H1 (cell line): ENCODE data around the gene NRXN3. TPM values are rescaled to one million over a fixed set of nuclear protein-coding genes. Genes with fewer than 3 reads are reported as not detected.

Experiments used
- CTCF ChIA-PET: fragments of 300-600 bp; sonication (Branson Sonifier 250); formaldehyde crosslinking; loops from one replicate; lab custom pipeline; 2021; ENCODE audit not compliant: partially characterized antibody; lab: Charles Lee
- POLR2A ChIA-PET: fragments of 300-600 bp; sonication (Branson Sonifier 250); formaldehyde crosslinking; loops from one replicate; lab custom pipeline; 2021; ENCODE audit warnings: inconsistent platforms; ENCODE audit not compliant: partially characterized antibody; lab: Charles Lee
- DNase-seq, 2 experiments: peaks; one replicate each; pipeline versions ENCODE4 v3.0.0 to v3.0.0-alpha.2; 2010 to 2022; ENCODE audit warnings: low spot score in 2 of 2, low read depth in 1 of 2, mixed read lengths in 1 of 2
- FAIRE-seq: peaks from 2 replicates; lab custom pipeline; 2011; peaks lifted over from hg19 to GRCh38; lab: Jason Lieb, UNC
- H2AFZ ChIP-seq: 2 replicates; pipeline ENCODE4 v1.8.1; 2012; ENCODE audit warnings: low read length, inconsistent platforms
- H2AK5ac ChIP-seq: 2 replicates; pipeline ENCODE4 v1.6.1; 2013; ENCODE audit warnings: low read depth, low read length
- H2BK120ac ChIP-seq: replicated peaks from 2 replicates; pipeline ENCODE3; 2013; ENCODE audit warnings: low read depth, low read length, inconsistent platforms
- H2BK12ac ChIP-seq: 2 replicates; pipeline ENCODE4 v1.6.1; 2013; ENCODE audit warnings: low read depth, low read length
- H2BK15ac ChIP-seq: 2 replicates; pipeline ENCODE4 v1.6.1; 2013; ENCODE audit warnings: low read length
- H2BK20ac ChIP-seq: 2 replicates; pipeline ENCODE4 v1.6.1; 2013; ENCODE audit warnings: low read length
- H2BK5ac ChIP-seq: 2 replicates; pipeline ENCODE4 v1.6.1; 2013; ENCODE audit warnings: low read depth, low read length
- H3K14ac ChIP-seq: 2 replicates; pipeline ENCODE4 v1.6.1; 2013; ENCODE audit warnings: inconsistent platforms; ENCODE audit not compliant: insufficient read length
- H3K18ac ChIP-seq: 2 replicates; pipeline ENCODE4 v1.6.1; 2013; ENCODE audit warnings: low read length; ENCODE audit errors: extremely low read depth
- H3K23ac ChIP-seq: 2 replicates; pipeline ENCODE4 v1.6.1; 2013; ENCODE audit warnings: inconsistent platforms; ENCODE audit not compliant: insufficient read length
- H3K23me2 ChIP-seq: 2 replicates; pipeline ENCODE4 v1.6.1; 2013; ENCODE audit warnings: low read depth, low read length
- H3K27ac ChIP-seq: 2 replicates; pipeline ENCODE4 v1.6.1; 2011; ENCODE audit warnings: low read depth, low read length, inconsistent platforms
- H3K27me3 ChIP-seq, 4 experiments: replicated peaks in 1 of 4; 1 replicate in 1 of 4; 2 replicates in 3 of 4; pipeline versions ENCODE4 v1.6.1 to v1.8.1; 2011 to 2013; ENCODE audit warnings: low read length in 3 of 4, mild to moderate bottlenecking in 3 of 4, inconsistent platforms in 2 of 4, mixed read lengths in 2 of 4, moderate library complexity in 1 of 4; ENCODE audit not compliant: control insufficient read depth in 3 of 4, insufficient read depth in 3 of 4; ENCODE audit errors: extremely low read depth in 1 of 4
- H3K36me3 ChIP-seq, 4 experiments: 2 replicates each; pipeline versions ENCODE4 v1.6.1 to v1.8.1; 2011 to 2013; ENCODE audit warnings: mild to moderate bottlenecking in 4 of 4, low read length in 3 of 4, moderate library complexity in 2 of 4, control low read depth in 1 of 4, inconsistent platforms in 1 of 4; ENCODE audit not compliant: insufficient read depth in 4 of 4, control insufficient read depth in 2 of 4
- H3K4ac ChIP-seq: replicated peaks from 2 replicates; pipeline ENCODE3; 2013; ENCODE audit warnings: low read length, low read depth, mixed read lengths, inconsistent platforms; ENCODE audit not compliant: insufficient read length
- H3K4me1 ChIP-seq, 4 experiments: replicated peaks in 1 of 4; 1 replicate in 1 of 4; 2 replicates in 3 of 4; pipeline versions ENCODE4 v1.6.1 to v1.8.1; 2011 to 2013; ENCODE audit warnings: low read length in 3 of 4, inconsistent platforms in 2 of 4, mixed read lengths in 1 of 4; ENCODE audit not compliant: insufficient read depth in 4 of 4, control insufficient read depth in 3 of 4
- H3K4me2 ChIP-seq, 2 experiments: 2 replicates each; pipeline versions ENCODE4 v1.6.1 to v1.8.1; 2011 to 2013; ENCODE audit warnings: low read depth in 2 of 2, low read length in 2 of 2, control low read depth in 1 of 2, inconsistent platforms in 1 of 2, mild to moderate bottlenecking in 1 of 2; ENCODE audit not compliant: insufficient read depth in 1 of 2
- H3K4me3 ChIP-seq, 4 experiments: fragments of 200-600, 300-600 bp in 1 of 4; sonication (generic), shearing (Covaris generic), sonication (Bioruptor Twin) in 1 of 4; 2 replicates each; pipeline versions ENCODE4 v1.5.1 to v1.8.1; 2011 to 2016; ENCODE audit warnings: low read length in 4 of 4, low read depth in 3 of 4, control low read depth in 2 of 4, inconsistent platforms in 2 of 4, mild to moderate bottlenecking in 2 of 4, mixed read lengths in 1 of 4, moderate library complexity in 1 of 4; ENCODE audit not compliant: insufficient read depth in 2 of 4; ENCODE audit errors: extremely low read depth in 1 of 4
- H3K56ac ChIP-seq: replicated peaks from 2 replicates; pipeline ENCODE3; 2013; ENCODE audit warnings: low read depth, mild to moderate bottlenecking, mixed read lengths, low read length, inconsistent platforms; ENCODE audit not compliant: insufficient read length
- H3K79me1 ChIP-seq: 2 replicates; pipeline ENCODE4 v1.6.1; 2013; ENCODE audit warnings: low read depth, low read length, control low read depth
- H3K79me2 ChIP-seq, 2 experiments: 2 replicates each; pipeline versions ENCODE4 v1.6.1 to v1.8.1; 2012 to 2013; ENCODE audit warnings: low read length in 2 of 2, mild to moderate bottlenecking in 2 of 2, inconsistent platforms in 1 of 2; ENCODE audit not compliant: insufficient read depth in 2 of 2, control insufficient read depth in 1 of 2
- H3K9ac ChIP-seq, 4 experiments: replicated peaks in 1 of 4; 1 replicate in 1 of 4; 2 replicates in 3 of 4; pipeline versions ENCODE4 v1.6.1 to v1.8.1; 2011 to 2013; ENCODE audit warnings: low read depth in 3 of 4, low read length in 3 of 4, control low read depth in 2 of 4, mild to moderate bottlenecking in 2 of 4, moderate library complexity in 2 of 4, inconsistent platforms in 1 of 4; ENCODE audit errors: extremely low read depth in 1 of 4
- H3K9me3 ChIP-seq, 2 experiments: 2 replicates each; pipeline versions ENCODE4 v1.6.1 to v1.8.1; 2012 to 2013; ENCODE audit warnings: mild to moderate bottlenecking in 2 of 2, moderate library complexity in 2 of 2, control low read depth in 1 of 2, inconsistent platforms in 1 of 2, low read depth in 1 of 2, low read length in 1 of 2, mixed read lengths in 1 of 2; ENCODE audit not compliant: insufficient read depth in 2 of 2
- H4K20me1 ChIP-seq, 2 experiments: replicated peaks in 1 of 2; 2 replicates each; pipeline versions ENCODE3 to v1.8.1; 2011 to 2013; ENCODE audit warnings: inconsistent platforms in 2 of 2, low read length in 2 of 2, mild to moderate bottlenecking in 1 of 2; ENCODE audit not compliant: insufficient read depth in 2 of 2, control insufficient read depth in 1 of 2
- H4K5ac ChIP-seq: 2 replicates; pipeline ENCODE4 v1.6.1; 2013; ENCODE audit warnings: low read length, low read depth, mixed read lengths, inconsistent platforms; ENCODE audit not compliant: insufficient read length
- H4K8ac ChIP-seq: 2 replicates; pipeline ENCODE4 v1.8.0; 2013; ENCODE audit warnings: mild to moderate bottlenecking, moderate library complexity, low read length, inconsistent platforms; ENCODE audit not compliant: insufficient read depth; ENCODE audit errors: extremely low read depth
- H4K91ac ChIP-seq: replicated peaks from 2 replicates; pipeline ENCODE3; 2013; ENCODE audit warnings: low read length, mixed read lengths, inconsistent platforms; ENCODE audit not compliant: insufficient read length
- CBX8 ChIP-seq: fragments of 300-800, 300-1000 bp; sonication (generic); IDR thresholded peaks from 2 replicates; pipeline ENCODE4 v1.7.1; 2016; ENCODE audit warnings: low read depth, low read length, borderline replicate concordance
- EP300 ChIP-seq, 2 experiments: IDR thresholded peaks; 1 replicate in 1 of 2; 2 replicates in 1 of 2; pipeline ENCODE4 v1.6.1; 2011 to 2012; ENCODE audit warnings: low read depth in 2 of 2, low read length in 2 of 2, mild to moderate bottlenecking in 2 of 2, borderline replicate concordance in 1 of 2, inconsistent platforms in 1 of 2, moderate library complexity in 1 of 2
- EZH2 ChIP-seq: fragments of 200-600 bp; sonication (generic); IDR thresholded peaks from 2 replicates; pipeline ENCODE4 v1.7.1; 2012; ENCODE audit warnings: low read depth, mild to moderate bottlenecking, moderate library complexity, low read length, inconsistent platforms; ENCODE audit not compliant: severe bottlenecking
- GABPA ChIP-seq: IDR thresholded peaks from 2 replicates; pipeline ENCODE4 v1.6.1; 2011; ENCODE audit warnings: mild to moderate bottlenecking, low read length, moderate library complexity, borderline replicate concordance; ENCODE audit not compliant: insufficient read depth
- NRF1 ChIP-seq: IDR thresholded peaks from 2 replicates; pipeline ENCODE4 v1.6.1; 2011; ENCODE audit warnings: mild to moderate bottlenecking, low read depth, low read length, improper control_type of control experiment
- RXRA ChIP-seq: IDR thresholded peaks from 2 replicates; pipeline ENCODE4 v1.6.1; 2011; ENCODE audit warnings: low read depth, mild to moderate bottlenecking, low read length, moderate library complexity; ENCODE audit not compliant: insufficient read depth
- ZNF274 ChIP-seq: IDR thresholded peaks from 2 replicates; pipeline ENCODE4 v1.7.0; 2012; ENCODE audit warnings: low read length, borderline replicate concordance; ENCODE audit errors: extremely low read depth
- polyA plus RNA-seq, 7 experiments: library from polyadenylated mRNA; depleted of rRNA in 3 of 7; stranded (reverse) in 5 of 7; unstranded in 2 of 7; fragments of >200 nt in 5 of 7; fragments of 200-250 nt in 2 of 7; gene quantifications; 1 replicate in 5 of 7; 2 replicates in 1 of 7; 4 replicates in 1 of 7; pipeline versions ENCODE4 v1.2.1 to v1.2.3, GENCODE V29; 2011 to 2013; ENCODE audit warnings: missing spikeins in 2 of 7, mixed read lengths in 2 of 7
- total RNA-seq: library from RNA; stranded (reverse); fragmentation: NEBNext Ultra II Directional; extraction: Animal tissue kit (Norgen Biotek cat#: 25700); gene quantifications from 2 replicates; pipeline ENCODE4 v1.2.1, GENCODE V29; 2021
- TF ChIP-seq, protein P1 (sequence below): IDR thresholded peaks from 2 replicates; pipeline ENCODE4 v1.6.1; 2011; ENCODE audit warnings: low read depth, mild to moderate bottlenecking, low read length; ENCODE audit not compliant: insufficient read depth
- TF ChIP-seq, protein P2 (sequence below): IDR thresholded peaks from 2 replicates; pipeline ENCODE4 v1.6.1; 2012; ENCODE audit warnings: inconsistent platforms

Gene NRXN3
- total and polyA plus RNA-seq, 2 of the 8 experiments (the other 6 are each of a cell fraction or from before 2014, with no cell fraction given): 2.6 to 4.1 TPM

DNA sequence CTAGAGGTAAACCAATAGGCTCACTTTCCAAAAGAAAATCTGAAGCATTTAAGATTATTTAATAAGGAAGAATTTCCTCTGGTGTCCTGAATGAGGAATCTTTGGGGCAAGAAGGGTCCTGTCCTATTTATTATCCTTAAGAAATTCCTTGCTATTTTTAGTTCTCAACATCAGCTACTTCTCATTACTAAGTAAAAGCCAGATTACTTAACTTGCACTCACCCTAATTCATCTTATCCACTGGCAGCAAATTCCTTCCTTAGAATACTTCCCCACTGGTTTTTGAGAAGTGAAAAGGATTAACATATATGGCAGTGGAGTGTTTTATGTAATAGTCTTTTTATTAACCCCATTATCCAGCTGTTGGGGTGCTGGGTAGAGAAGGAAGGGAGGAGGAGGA lies 1273.4 kb downstream of the NRXN3 start:
- no peak overlapping the region for H3K18ac ChIP-seq
- DNase-seq: no peak

More for the DNA sequence above, 1273.4 kb downstream of the NRXN3 start:
- Histone ChIP-seq H4K20me1 (no peaks in the 10 kb centered on the region), H2BK12ac (no peak overlapping the region), H3K4me3 (no peak overlapping the region), H2BK15ac (no peak overlapping the region), H3K14ac (no peak overlapping the region), H2AFZ (no peak overlapping the region), H3K79me1 (no peaks in the 10 kb centered on the region), H2BK5ac (no peak overlapping the region), H3K36me3 (no peaks in the 10 kb centered on the region), H3K56ac (no peak overlapping the region), H3K79me2 (no peaks in the 10 kb centered on the region), H3K9me3 (no peaks in the 10 kb centered on the region), H2BK20ac (no peak overlapping the region), H4K91ac (no peak overlapping the region), H3K23ac (no peak overlapping the region), H3K4me2 (no peak overlapping the region), H2AK5ac (no peak overlapping the region), H3K4me1 (peaks cover 0 to 10% (median 0%) of the 10 kb centered on the region in 4 experiments; a peak in 1 of 7 replicates), H3K27ac (no peak overlapping the region), H3K27me3 (no peaks in the 10 kb centered on the region), H4K5ac (no peak overlapping the region), H2BK120ac (no peak overlapping the region), H3K23me2 (no peaks in the 10 kb centered on the region), H4K8ac (no peak overlapping the region), H3K9ac (no peak overlapping the region), H3K4ac (no peak overlapping the region)
- ChIA-PET CTCF (interaction anchor here (1.0 kb wide), 1 partner anchor 98 kb away, joined by 3 read pairs; no protein-coding TSS in a partner anchor), POLR2A (no interaction called here)
- FAIRE-seq: no peak
- no peak for TF ChIP-seq NRF1
- TF ChIP-seq, protein P1, sequence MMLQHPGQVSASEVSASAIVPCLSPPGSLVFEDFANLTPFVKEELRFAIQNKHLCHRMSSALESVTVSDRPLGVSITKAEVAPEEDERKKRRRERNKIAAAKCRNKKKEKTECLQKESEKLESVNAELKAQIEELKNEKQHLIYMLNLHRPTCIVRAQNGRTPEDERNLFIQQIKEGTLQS: no peak
- TF ChIP-seq EZH2: no peak
- no peak for TF ChIP-seq RXRA
- TF ChIP-seq GABPA: no peak
- no peak for TF ChIP-seq CBX8
- TF ChIP-seq, protein P2, sequence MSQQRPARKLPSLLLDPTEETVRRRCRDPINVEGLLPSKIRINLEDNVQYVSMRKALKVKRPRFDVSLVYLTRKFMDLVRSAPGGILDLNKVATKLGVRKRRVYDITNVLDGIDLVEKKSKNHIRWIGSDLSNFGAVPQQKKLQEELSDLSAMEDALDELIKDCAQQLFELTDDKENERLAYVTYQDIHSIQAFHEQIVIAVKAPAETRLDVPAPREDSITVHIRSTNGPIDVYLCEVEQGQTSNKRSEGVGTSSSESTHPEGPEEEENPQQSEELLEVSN: no peak
- TF ChIP-seq ZNF274: no peak
- TF ChIP-seq EP300 (IDR thresholded peaks at IDR 0.05; ENCODE audit: borderline replicate concordance in 1 of 2, low read depth in 2 of 2, low read length in 2 of 2): no peak
